Parathyroid adenoma (tissue), 2 donors: ENCODE data around the gene TSPAN32.

Experiments used
- H2AFZ ChIP-seq: fragments of 300-600 bp; sonication (generic); one replicate; pipeline ENCODE4 v1.7.0; 2017; ENCODE audit warnings: antibody characterized with exemption, mild to moderate bottlenecking
- H3K27ac ChIP-seq: fragments of 300-600 bp; sonication (generic); one replicate; pipeline ENCODE4 v1.7.0; 2017
- H3K27me3 ChIP-seq: fragments of 300-600 bp; sonication (generic); one replicate; pipeline ENCODE4 v1.7.0; 2017; ENCODE audit warnings: low read length; ENCODE audit not compliant: control insufficient read depth, insufficient read depth
- H3K36me3 ChIP-seq: fragments of 300-600 bp; sonication (generic); one replicate; pipeline ENCODE4 v1.7.0; 2017; ENCODE audit warnings: low read length; ENCODE audit not compliant: control insufficient read depth, insufficient read depth
- H3K4me1 ChIP-seq: fragments of 300-600 bp; sonication (generic); one replicate; pipeline ENCODE4 v1.7.0; 2017; ENCODE audit warnings: control low read depth
- H3K4me2 ChIP-seq: fragments of 300-600 bp; sonication (generic); one replicate; pipeline ENCODE4 v1.7.0; 2017; ENCODE audit warnings: low read length
- H3K4me3 ChIP-seq: fragments of 300-600 bp; sonication (generic); one replicate; pipeline ENCODE4 v1.7.0; 2017; ENCODE audit warnings: low read depth, low read length
- H3K79me2 ChIP-seq: fragments of 300-600 bp; sonication (generic); one replicate; pipeline ENCODE4 v1.7.0; 2017; ENCODE audit warnings: control low read depth
- H3K9ac ChIP-seq: fragments of 300-600 bp; sonication (generic); one replicate; pipeline ENCODE4 v1.7.0; 2017; ENCODE audit warnings: mild to moderate bottlenecking
- H3K9me3 ChIP-seq: fragments of 300-600 bp; sonication (generic); one replicate; pipeline ENCODE4 v1.7.0; 2017; ENCODE audit warnings: low read length; ENCODE audit not compliant: control insufficient read depth
- TF ChIP-seq, protein P1 (sequence below): fragments of 300-600 bp; sonication (generic); IDR thresholded peaks from one replicate; pipeline ENCODE4 v1.7.0; 2017; ENCODE audit warnings: antibody characterized with exemption, mild to moderate bottlenecking
- donor health status: primary hyperparathyroidism.

Gene TSPAN32

DNA sequence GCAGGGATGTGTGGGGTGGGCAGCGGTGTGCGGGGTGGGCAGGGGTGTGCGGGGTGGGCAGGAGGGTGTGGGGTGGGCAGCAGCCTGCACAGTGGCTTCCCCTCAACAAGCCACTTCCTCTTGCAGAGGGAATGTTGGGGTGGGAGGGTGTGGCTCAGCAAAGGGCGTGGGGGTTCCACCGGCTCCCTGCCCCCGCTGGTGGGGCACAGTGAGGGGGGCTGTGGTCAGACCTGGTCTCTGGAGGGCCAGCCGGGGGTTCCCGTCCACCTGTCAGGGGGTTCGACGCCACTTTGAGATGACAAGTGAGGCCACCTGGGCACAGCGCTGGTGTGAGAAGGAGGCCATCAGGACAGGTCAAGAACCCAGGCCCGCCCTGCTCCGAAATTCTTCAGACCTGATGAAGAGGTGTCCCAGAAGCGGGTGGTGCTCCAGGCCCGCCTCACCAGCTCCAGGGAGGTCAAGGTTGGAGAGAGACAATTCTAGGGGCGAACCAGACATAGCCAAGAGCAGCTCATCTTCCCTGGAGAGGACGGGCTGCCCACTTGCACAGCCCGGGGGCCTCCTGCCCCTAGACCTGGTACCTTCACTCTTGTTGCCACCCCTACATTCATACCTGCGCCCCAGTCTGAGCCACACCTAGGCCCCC is 1.4 kb upstream of the TSPAN32 start:
- Histone ChIP-seq H3K27me3 (no peaks in the 10 kb centered on the region), H3K4me3 (no peak overlapping the region)
- TF ChIP-seq, protein P1, sequence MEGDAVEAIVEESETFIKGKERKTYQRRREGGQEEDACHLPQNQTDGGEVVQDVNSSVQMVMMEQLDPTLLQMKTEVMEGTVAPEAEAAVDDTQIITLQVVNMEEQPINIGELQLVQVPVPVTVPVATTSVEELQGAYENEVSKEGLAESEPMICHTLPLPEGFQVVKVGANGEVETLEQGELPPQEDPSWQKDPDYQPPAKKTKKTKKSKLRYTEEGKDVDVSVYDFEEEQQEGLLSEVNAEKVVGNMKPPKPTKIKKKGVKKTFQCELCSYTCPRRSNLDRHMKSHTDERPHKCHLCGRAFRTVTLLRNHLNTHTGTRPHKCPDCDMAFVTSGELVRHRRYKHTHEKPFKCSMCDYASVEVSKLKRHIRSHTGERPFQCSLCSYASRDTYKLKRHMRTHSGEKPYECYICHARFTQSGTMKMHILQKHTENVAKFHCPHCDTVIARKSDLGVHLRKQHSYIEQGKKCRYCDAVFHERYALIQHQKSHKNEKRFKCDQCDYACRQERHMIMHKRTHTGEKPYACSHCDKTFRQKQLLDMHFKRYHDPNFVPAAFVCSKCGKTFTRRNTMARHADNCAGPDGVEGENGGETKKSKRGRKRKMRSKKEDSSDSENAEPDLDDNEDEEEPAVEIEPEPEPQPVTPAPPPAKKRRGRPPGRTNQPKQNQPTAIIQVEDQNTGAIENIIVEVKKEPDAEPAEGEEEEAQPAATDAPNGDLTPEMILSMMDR = no peak

DNA sequence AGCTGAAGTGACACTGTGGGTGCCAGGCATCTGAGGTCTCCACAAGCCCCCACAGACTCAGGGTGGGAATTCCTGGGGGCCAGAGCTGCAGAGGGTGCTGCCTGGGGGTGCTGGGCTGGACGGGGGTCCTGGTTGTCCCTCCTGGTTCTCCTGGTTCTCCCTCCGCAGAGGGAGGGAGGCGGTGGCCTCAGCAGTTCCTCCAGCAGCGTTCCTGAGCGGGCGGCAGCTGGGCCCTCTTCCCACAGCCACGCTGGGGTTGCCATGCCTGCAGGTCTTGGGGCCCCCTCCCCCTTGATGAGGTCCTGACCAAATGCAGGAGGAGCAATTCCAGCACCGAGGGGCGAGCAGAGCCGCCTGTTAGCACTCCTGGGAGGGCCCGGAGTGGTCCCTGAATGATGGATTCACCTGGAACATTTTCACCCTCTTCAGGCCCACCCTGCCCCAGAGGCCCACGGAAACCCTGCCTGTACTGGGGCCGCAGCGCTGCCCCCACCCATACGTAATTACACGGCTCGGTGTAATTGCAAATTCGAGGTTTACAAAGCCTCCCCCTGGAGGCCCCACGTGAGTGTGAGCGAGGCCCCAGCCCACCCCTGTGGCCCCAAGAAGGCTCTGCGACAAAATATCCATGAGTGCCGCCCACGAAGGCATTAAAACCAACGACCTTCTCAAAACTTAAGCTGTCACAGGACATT is 730 bp upstream of the TSPAN32 start:
- no peak overlapping the region for H3K27ac ChIP-seq
- no peaks in the 10 kb centered on the region for H3K4me1 ChIP-seq
- no peak overlapping the region for H2AFZ ChIP-seq
- H3K9me3 ChIP-seq = no peaks in the 10 kb centered on the region
- no peak overlapping the region for H3K9ac ChIP-seq
- H3K4me3 ChIP-seq = no peak overlapping the region
- TF ChIP-seq, protein P1 = no peak
- H3K36me3 ChIP-seq = no peaks in the 10 kb centered on the region
- H3K27me3 ChIP-seq = no peaks in the 10 kb centered on the region
- H3K79me2 ChIP-seq = no peaks in the 10 kb centered on the region
- no peak overlapping the region for H3K4me2 ChIP-seq

More for the DNA sequence above, 1.4 kb upstream of the TSPAN32 start:
- no peak overlapping the region for H3K4me2 ChIP-seq
- H3K9me3 ChIP-seq = no peaks in the 10 kb centered on the region
- no peak overlapping the region for H3K27ac ChIP-seq
- H3K9ac ChIP-seq = no peak overlapping the region
- H2AFZ ChIP-seq = no peak overlapping the region
- no peaks in the 10 kb centered on the region for H3K79me2 ChIP-seq
- no peaks in the 10 kb centered on the region for H3K4me1 ChIP-seq
- H3K36me3 ChIP-seq = no peaks in the 10 kb centered on the region

DNA sequence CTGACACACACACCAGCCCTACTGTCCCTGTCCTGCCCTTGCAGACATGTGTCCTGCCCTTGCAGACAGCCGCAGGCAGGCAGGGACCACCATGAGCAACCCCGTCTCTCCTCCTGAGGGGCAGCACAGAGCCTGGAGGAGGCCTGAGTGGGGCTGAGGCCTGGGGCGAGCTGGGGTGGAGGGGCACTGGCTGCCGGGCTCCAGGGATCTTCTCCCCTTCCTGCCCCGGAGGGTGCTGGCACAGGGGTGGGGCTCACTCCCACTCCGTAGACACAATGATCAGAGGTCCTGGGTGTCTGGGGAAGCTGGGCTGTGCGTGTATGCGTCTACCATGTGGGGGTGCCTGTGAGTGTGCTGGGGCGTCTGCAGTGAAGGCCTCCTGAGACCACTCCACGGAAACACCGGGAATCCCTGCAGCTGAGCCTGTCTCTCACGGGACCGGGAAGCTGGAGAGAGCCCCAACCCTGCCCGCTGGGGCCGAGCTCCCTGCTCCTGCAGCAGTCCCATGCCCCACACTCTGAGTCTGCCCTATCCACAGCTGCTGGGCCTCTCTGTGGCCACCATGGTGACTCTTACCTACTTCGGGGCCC is 588 bp downstream of the TSPAN32 start:
- Histone ChIP-seq H3K4me2 (no peak overlapping the region), H3K27ac (no peak overlapping the region), H3K36me3 (no peaks in the 10 kb centered on the region), H3K9ac (no peak overlapping the region), H3K4me1 (no peaks in the 10 kb centered on the region), H2AFZ (no peak overlapping the region), H3K27me3 (no peaks in the 10 kb centered on the region), H3K4me3 (no peak overlapping the region), H3K9me3 (no peaks in the 10 kb centered on the region), H3K79me2 (no peaks in the 10 kb centered on the region)
- TF ChIP-seq, protein P1 = no peak

DNA sequence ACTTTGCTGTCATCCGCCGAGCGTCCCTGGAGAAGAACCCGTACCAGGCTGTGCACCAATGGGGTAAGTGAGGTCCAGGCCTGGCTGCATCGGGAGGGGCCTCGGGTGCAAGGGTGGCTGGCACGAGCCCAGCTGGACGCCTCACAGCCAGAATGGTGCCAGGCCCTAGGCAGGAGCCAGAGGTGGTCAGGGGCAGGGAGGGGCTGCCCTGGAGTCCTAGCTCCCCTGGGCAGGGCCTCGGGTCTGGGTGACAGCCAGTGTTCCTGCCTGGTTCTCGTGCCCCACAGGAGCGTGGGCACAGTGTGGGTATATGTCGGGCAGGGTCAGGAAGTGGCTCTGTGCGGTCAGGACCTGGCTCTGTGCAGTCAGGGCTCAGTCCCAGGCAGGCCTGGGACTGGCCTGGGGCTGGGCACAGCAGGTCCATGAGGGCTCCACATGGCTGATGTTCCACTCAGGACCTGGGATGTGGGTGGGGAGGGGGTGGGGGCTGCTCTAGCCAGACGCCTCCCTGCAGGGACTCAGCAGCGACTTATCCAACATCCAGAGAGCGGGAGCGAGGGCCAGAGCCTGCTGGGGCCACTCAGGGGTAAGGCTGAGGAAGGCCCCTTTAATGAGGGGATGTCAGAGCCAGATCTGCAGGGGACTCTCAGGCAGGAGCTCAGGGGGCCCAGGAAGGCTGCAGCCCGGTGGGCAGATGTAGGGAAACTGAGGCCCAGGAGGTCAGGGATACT is 1.2 kb downstream of the TSPAN32 start:
- Histone ChIP-seq H2AFZ (no peak overlapping the region), H3K27ac (no peak overlapping the region), H3K4me3 (no peak overlapping the region), H3K36me3 (no peaks in the 10 kb centered on the region), H3K9me3 (no peaks in the 10 kb centered on the region), H3K79me2 (no peaks in the 10 kb centered on the region), H3K9ac (no peak overlapping the region), H3K4me2 (no peak overlapping the region), H3K4me1 (no peaks in the 10 kb centered on the region), H3K27me3 (no peaks in the 10 kb centered on the region)
- TF ChIP-seq, protein P1 = no peak
